Amniotic epithelial cell (primary cell): ENCODE data around the gene ZNF431.
"Not testable (repeated sequence)": the region's sequence is repeated elsewhere in the genome, so short reads cannot be mapped to it uniquely, and the experiment has no call there.

Experiments
- DNase-seq: peaks from one replicate; pipeline ENCODE4 v3.0.0-alpha.2; 2010; ENCODE audit warnings: low read depth

ZNF431 gene

GRCh38 chr19:21141787-21142464 is at the start of gene ZNF431:
Gene ZNF431 (plus strand): TSS chr19:21142040. CDS start chr19:21142184, 144 bp downstream.
- peak; percentile 95 for DNase-seq

GRCh38 chr19:21092109-21092508 is 49.7 kb upstream of the ZNF431 start:
- DNase-seq: peak; percentile 78

- peak; percentile 30 for DNase-seq
Observed at GRCh38 chr19:21094347-21095025, 47.4 kb upstream of the ZNF431 start.

- DNase-seq: peak; percentile 13
Observed at GRCh38 chr19:21098291-21098690, 43.5 kb upstream of the ZNF431 start.

DNA sequence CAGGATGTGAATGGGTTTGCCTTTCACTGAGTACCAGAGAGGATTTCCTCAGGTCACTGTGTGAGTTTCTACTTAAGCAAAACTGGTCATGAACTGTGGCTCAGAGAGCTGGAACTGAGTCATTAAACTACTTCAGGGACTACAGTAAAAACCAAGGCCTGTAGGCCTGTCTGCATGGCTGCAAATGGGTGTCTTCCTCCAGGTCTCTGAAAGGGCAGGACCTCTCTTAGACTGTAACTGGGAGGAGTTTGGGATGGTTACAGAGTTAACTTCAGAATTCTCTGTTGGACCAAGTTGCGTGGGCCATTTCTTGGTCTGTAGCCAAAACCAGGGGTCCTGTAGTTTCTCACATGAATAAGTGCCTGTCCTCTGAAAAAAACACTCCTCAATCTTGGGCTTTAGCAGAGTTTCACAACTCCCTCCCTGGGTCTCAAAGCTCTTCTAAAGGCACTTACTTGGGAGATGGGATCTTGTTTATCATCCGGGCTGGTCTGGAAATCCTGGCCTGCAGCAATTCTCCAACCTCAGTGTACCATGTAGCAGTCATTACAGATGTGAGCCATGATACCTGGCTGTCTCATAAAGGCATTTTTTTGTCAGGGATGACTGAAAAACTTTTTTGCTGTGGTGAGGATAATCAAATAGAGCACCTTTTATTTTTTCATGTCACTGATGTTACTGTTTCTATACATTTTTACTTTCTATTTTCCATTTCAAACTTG is 40.2 kb upstream of the ZNF431 start:
- peak; percentile 75 for DNase-seq

GRCh38 chr19:21109116-21109515 is 32.7 kb upstream of the ZNF431 start:
- DNase-seq: peak; percentile 56

- no peak for DNase-seq
Observed at GRCh38 chr19:21110183-21110582, 31.7 kb upstream of the ZNF431 start.

DNA sequence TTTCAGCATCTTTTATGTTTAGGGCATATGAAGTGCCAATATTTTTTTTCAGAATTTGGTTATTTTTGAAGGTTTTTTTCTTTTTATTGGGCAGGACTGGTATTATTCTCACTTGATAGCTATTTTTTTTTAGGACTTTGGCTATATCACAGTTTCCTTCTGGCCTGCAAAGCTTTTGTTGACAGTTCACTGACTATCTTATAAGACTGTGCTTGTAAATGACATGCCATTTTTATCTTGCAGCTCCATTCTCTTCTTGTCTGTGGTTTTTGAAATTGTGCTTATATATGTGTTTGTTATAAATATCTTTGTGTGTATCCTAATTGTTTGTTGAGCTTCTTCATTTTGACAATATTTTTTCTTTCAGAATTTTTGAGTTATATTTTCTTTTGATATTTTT is 26.4 kb upstream of the ZNF431 start:
- DNase-seq: no peak

- peak; percentile 40 for DNase-seq
Observed at GRCh38 chr19:21117041-21117907, 24.6 kb upstream of the ZNF431 start.

DNA sequence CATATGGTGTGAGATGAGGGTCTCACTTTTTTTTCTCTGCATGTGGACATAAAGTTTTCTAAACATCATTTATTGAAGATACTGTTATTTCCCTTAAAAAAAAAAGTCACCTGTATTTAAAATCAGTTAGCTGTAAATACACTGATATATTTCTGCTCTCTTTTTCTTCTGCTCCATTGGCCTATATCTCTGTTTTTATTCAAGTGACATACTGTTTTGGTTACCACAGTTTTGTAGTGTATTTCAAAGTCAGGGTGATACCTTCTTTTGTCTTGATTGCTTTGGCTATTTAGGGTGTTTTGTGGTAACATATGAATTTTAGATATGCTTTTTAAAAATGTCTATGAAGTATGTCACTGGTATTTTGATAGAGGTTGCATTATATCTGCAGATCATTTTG is 15.8 kb upstream of the ZNF431 start:
- no peak for DNase-seq

- DNase-seq: peak; percentile 38
Observed at GRCh38 chr19:21127001-21127400, 14.8 kb upstream of the ZNF431 start.

- peak; percentile 22 for DNase-seq
Observed at GRCh38 chr19:21127898-21128297, 13.9 kb upstream of the ZNF431 start.

GRCh38 chr19:21128901-21129698 is 12.7 kb upstream of the ZNF431 start:
- peak; percentile 52 for DNase-seq

DNA sequence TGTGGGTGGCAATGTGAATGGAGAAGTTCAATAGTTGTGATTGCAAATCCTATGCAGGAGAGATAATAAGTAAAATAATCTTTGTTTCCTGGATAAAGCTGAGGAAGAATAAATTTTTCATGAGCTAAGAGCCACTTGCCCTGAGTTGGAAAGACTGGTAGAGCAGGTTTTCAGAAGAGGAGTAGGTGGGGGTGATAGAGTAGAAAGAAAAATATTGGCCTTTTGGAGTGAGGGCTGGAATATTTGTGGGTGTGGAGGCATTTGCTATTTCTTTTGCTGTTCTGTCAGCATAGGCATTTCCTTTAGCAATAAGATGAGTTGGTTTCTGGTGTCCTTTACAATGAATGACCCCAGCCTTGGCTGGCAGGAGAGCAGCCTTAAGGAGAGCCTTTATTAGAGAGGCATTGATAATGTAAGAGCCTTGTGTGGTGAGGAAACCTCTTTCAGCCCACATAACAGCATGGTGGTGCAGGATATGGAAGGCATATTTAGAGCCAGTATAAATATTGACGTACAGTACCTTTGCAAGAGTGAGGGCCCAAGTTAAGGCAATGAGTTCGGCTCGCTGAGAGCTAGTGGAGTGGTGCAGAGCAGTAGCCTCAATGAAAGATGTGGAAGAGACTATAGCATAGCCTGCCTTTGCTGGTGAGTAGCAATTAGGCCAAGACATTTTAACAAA is 11.6 kb upstream of the ZNF431 start:
- DNase-seq: no peak

DNA sequence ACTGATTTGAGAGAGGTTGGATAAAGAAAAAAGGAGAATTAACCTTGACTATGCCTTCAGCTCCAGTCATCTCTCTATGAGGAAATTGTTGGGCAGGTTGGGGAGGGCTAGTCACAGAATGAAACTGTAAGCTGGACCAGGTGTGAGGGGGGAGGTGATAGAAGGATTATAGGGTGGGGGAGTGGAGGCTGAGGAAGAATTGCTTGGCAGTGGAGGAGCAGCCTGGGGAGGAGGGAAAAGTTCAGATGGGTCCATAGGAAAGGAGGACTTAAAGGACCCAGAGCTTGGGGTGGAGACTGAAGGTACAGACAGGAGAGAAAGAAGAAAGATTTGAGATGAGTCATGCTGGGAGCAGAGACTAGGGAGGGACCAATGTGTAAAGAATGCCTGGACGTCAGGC is 8.2 kb upstream of the ZNF431 start:
- no peak for DNase-seq

DNA sequence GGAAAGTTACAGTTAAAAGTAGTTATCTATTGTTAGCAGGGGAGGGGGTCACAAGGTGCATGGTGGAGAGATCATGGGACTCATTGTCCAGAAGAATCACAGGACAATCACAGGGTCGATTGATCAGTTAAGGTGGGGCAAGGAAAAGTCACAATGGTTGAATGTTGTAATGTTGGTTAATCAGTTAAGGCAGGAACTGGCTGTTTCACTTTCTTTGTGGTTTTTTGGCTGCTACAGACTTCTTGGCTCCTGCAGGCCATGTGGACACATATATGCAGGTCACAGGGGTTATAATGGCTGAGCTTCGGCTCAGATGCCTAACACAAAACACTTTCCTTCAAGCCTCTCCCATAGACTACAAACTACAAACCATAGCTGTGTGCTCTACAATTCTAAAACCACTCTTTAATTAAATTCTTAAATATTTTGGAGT is 6.9 kb upstream of the ZNF431 start:
- peak; percentile 7 for DNase-seq

DNA sequence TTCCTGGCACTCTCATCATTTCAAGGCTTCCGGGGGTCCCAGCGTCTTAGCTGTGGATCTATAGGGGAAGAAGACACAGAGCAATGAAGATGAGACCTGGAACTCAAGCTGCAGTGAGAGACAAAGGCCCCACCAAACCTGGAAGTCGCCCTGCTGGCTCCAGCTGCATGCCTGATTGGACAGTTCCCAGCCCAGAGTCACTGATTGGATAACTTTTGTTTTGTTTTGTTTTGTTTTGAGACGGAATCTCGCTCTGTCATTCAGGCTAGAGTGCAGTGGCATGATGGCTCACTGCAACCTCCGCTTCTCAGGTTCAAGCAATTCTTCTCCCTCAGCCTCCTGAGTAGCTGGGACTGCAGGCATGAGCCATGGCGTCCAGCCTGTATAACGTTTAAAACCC is 6.4 kb upstream of the ZNF431 start:
- DNase-seq: no peak

DNA sequence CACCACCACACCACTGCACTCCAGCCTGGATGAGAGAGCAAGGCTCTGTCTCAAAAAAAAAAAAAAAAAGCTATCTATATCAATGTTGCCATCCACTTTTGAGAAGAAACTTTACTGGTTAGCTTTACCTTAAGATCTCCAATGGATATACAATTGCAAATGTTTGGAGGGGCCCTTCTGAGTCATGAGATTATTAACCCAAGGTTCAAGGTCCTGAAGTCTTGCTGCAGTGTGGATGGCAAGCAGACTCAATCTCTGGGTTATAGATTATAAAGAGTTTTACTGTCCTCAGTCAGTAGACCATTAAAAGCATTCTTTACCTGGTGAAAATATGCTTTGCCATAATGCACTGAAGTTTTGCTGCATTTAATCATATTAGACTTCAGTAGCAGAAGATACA is 3.7 kb upstream of the ZNF431 start:
- no peak for DNase-seq

- not testable (repeated sequence) for DNase-seq
Observed at GRCh38 chr19:21141006-21141405, 834 bp upstream of the ZNF431 start.

GRCh38 chr19:21143428-21143827 is 1.6 kb downstream of the ZNF431 start:
- DNase-seq: no peak

- DNase-seq: peak; percentile 42
Observed at GRCh38 chr19:21143854-21144253, 2.0 kb downstream of the ZNF431 start.
